Measurements from ENCODE around the gene CNPPD1. TPM values are rescaled to one million over a fixed set of nuclear protein-coding genes. Genes with fewer than 3 reads are reported as not detected.
A peak's percentile ranks its signal among the peaks of the same experiment; 100 is the strongest.

Gene CNPPD1
- total and polyA plus RNA-seq, 4 donors = 16.5 to 39.8 (median 21.6) TPM

DNA sequence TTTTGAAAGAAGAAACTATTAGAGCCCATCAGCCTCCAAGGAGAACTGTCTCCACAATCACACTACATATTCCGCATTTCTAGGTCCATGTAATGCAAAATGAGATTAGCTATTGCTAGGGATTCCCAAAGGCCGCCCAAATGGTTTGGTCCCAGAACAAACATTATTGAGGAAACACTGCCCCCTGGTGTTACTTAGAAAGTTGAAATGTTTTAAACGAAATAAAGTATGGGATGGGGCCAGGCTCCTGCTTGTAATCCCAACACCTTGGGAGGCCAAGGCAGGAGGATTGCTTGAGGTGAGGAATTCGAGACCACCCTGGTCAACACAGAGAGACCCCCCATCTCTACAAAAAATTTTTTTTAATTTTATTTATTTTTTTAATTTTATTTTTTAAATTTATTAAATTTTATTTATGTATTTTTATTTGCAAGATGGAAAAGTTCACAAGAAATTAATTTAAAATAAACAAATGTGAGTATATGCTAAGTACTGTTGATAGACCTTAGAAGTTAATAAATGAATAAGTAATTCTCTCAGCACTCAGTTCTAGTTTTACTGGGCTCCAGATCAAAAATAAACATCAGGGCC, 21.6 kb downstream of the CNPPD1 start:
- Histone ChIP-seq H3K9me3 (ENCODE audit: control insufficient read depth in 4 of 4, low read length in 3 of 4) (no peaks in the 10 kb centered on the region), H3K4me3 (ENCODE audit: low read depth in 1 of 3, low read length in 3 of 3) (no peak overlapping the region), H3K9ac (ENCODE audit: low read depth in 1 of 2, low read length in 2 of 2) (no peak overlapping the region), H3K4me1 (ENCODE audit: control insufficient read depth in 4 of 4, insufficient read depth in 4 of 4, low read length in 3 of 4) (peaks cover 2 to 11% (median 9%) of the 10 kb centered on the region in 4 donors), H3K27me3 (ENCODE audit: control insufficient read depth in 4 of 4, insufficient read depth in 4 of 4, low read length in 3 of 4) (no peaks in the 10 kb centered on the region), H3K27ac (ENCODE audit: low read depth in 1 of 2, low read length in 2 of 2) (no peak overlapping the region), H3K36me3 (ENCODE audit: control insufficient read depth in 4 of 4, insufficient read depth in 3 of 4, low read depth in 1 of 4, low read length in 3 of 4) (peaks cover 5 to 19% (median 11%) of the 10 kb centered on the region in 4 donors)
- 4% methylated on average over 4 of the region's 4 CpGs for WGBS
- no peak for DNase-seq (ENCODE audit: low spot score)
- TF ChIP-seq RAD21 (IDR thresholded peaks at IDR 0.05) (peak; percentile 90 to 93), GABPA (IDR thresholded peaks at IDR 0.05 in 1 of 2, conservative IDR thresholded peaks at IDR 0.05 in 1 of 2) (no peak), RXRA (IDR thresholded peaks at IDR 0.05) (no peak)
- TF ChIP-seq, protein P1, sequence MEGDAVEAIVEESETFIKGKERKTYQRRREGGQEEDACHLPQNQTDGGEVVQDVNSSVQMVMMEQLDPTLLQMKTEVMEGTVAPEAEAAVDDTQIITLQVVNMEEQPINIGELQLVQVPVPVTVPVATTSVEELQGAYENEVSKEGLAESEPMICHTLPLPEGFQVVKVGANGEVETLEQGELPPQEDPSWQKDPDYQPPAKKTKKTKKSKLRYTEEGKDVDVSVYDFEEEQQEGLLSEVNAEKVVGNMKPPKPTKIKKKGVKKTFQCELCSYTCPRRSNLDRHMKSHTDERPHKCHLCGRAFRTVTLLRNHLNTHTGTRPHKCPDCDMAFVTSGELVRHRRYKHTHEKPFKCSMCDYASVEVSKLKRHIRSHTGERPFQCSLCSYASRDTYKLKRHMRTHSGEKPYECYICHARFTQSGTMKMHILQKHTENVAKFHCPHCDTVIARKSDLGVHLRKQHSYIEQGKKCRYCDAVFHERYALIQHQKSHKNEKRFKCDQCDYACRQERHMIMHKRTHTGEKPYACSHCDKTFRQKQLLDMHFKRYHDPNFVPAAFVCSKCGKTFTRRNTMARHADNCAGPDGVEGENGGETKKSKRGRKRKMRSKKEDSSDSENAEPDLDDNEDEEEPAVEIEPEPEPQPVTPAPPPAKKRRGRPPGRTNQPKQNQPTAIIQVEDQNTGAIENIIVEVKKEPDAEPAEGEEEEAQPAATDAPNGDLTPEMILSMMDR (IDR thresholded peaks at IDR 0.05; ENCODE audit: low read depth, low read length, missing input control) = peak; percentile 67

DNA sequence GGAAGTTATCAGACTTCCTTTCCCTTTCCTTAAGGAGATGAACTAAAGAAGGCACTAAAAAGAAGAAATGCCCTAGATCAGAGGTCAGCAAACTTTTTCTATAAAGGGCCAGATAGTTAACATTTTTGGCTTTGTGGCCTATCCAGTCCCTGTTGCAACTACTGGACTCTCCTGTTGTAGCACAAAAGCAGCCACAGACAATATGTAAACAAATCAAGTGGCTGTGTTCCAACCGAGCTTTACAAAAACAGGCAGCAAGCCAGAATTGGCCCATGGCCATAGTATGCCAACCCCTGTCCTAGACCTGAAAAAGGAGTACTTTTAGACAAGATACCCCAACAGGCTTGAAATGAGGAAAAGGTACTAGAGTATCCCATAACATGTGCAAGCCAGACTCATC, 27.1 kb downstream of the CNPPD1 start:
- Histone ChIP-seq H3K4me3 (ENCODE audit: low read depth in 1 of 3, low read length in 3 of 3) (no peak overlapping the region), H3K9ac (ENCODE audit: low read depth in 1 of 2, low read length in 2 of 2) (no peak overlapping the region), H3K27me3 (ENCODE audit: control insufficient read depth in 4 of 4, insufficient read depth in 4 of 4, low read length in 3 of 4) (no peaks in the 10 kb centered on the region), H3K36me3 (ENCODE audit: control insufficient read depth in 4 of 4, insufficient read depth in 3 of 4, low read depth in 1 of 4, low read length in 3 of 4) (peaks cover 1 to 13% (median 6%) of the 10 kb centered on the region in 4 donors), H3K4me1 (ENCODE audit: control insufficient read depth in 4 of 4, insufficient read depth in 4 of 4, low read length in 3 of 4) (peaks cover 0 to 13% (median 11%) of the 10 kb centered on the region in 4 donors), H3K27ac (ENCODE audit: low read depth in 1 of 2, low read length in 2 of 2) (no peak overlapping the region), H3K9me3 (ENCODE audit: control insufficient read depth in 4 of 4, low read length in 3 of 4) (no peaks in the 10 kb centered on the region)
- TF ChIP-seq FOXA2 (IDR thresholded peaks at IDR 0.05) = peak; percentile 72
- TF ChIP-seq NR2F2 (IDR thresholded peaks at IDR 0.05) = peak; percentile 63
- TF ChIP-seq RXRA (IDR thresholded peaks at IDR 0.05) = peak; percentile 71 to 82
- TF ChIP-seq, protein P1 (IDR thresholded peaks at IDR 0.05; ENCODE audit: low read depth, low read length, missing input control) = no peak
- TF ChIP-seq, protein P2, sequence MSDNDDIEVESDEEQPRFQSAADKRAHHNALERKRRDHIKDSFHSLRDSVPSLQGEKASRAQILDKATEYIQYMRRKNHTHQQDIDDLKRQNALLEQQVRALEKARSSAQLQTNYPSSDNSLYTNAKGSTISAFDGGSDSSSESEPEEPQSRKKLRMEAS (IDR thresholded peaks at IDR 0.05) = peak; percentile 30
- TF ChIP-seq TAF1 (conservative IDR thresholded peaks at IDR 0.05) = no peak
- TF ChIP-seq SP1 (IDR thresholded peaks at IDR 0.05) = peak; percentile 72
- TF ChIP-seq FOXA1 (IDR thresholded peaks at IDR 0.05) = peak; percentile 35
- peak in 1 of 2 donors; percentile 34 for TF ChIP-seq JUND (IDR thresholded peaks at IDR 0.05)
- no peak for TF ChIP-seq GABPA (IDR thresholded peaks at IDR 0.05 in 1 of 2, conservative IDR thresholded peaks at IDR 0.05 in 1 of 2)
- TF ChIP-seq, protein P3, sequence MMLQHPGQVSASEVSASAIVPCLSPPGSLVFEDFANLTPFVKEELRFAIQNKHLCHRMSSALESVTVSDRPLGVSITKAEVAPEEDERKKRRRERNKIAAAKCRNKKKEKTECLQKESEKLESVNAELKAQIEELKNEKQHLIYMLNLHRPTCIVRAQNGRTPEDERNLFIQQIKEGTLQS (IDR thresholded peaks at IDR 0.05) = peak; percentile 27
- TF ChIP-seq HNF4A (conservative IDR thresholded peaks at IDR 0.05) = peak; percentile 78 to 87
- TF ChIP-seq EGR1 (IDR thresholded peaks at IDR 0.05; ENCODE audit: low read depth in 2 of 2) = no peak
- TF ChIP-seq, protein P4, sequence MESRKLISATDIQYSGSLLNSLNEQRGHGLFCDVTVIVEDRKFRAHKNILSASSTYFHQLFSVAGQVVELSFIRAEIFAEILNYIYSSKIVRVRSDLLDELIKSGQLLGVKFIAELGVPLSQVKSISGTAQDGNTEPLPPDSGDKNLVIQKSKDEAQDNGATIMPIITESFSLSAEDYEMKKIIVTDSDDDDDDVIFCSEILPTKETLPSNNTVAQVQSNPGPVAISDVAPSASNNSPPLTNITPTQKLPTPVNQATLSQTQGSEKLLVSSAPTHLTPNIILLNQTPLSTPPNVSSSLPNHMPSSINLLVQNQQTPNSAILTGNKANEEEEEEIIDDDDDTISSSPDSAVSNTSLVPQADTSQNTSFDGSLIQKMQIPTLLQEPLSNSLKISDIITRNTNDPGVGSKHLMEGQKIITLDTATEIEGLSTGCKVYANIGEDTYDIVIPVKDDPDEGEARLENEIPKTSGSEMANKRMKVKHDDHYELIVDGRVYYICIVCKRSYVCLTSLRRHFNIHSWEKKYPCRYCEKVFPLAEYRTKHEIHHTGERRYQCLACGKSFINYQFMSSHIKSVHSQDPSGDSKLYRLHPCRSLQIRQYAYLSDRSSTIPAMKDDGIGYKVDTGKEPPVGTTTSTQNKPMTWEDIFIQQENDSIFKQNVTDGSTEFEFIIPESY (IDR thresholded peaks at IDR 0.05) = peak; percentile 46
- no peak for TF ChIP-seq HNF4G (IDR thresholded peaks at IDR 0.05)
- TF ChIP-seq, protein P5, sequence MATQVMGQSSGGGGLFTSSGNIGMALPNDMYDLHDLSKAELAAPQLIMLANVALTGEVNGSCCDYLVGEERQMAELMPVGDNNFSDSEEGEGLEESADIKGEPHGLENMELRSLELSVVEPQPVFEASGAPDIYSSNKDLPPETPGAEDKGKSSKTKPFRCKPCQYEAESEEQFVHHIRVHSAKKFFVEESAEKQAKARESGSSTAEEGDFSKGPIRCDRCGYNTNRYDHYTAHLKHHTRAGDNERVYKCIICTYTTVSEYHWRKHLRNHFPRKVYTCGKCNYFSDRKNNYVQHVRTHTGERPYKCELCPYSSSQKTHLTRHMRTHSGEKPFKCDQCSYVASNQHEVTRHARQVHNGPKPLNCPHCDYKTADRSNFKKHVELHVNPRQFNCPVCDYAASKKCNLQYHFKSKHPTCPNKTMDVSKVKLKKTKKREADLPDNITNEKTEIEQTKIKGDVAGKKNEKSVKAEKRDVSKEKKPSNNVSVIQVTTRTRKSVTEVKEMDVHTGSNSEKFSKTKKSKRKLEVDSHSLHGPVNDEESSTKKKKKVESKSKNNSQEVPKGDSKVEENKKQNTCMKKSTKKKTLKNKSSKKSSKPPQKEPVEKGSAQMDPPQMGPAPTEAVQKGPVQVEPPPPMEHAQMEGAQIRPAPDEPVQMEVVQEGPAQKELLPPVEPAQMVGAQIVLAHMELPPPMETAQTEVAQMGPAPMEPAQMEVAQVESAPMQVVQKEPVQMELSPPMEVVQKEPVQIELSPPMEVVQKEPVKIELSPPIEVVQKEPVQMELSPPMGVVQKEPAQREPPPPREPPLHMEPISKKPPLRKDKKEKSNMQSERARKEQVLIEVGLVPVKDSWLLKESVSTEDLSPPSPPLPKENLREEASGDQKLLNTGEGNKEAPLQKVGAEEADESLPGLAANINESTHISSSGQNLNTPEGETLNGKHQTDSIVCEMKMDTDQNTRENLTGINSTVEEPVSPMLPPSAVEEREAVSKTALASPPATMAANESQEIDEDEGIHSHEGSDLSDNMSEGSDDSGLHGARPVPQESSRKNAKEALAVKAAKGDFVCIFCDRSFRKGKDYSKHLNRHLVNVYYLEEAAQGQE (IDR thresholded peaks at IDR 0.05) = peak; percentile 31
- no peak for TF ChIP-seq YY1 (IDR thresholded peaks at IDR 0.05)
- peak; percentile 52 to 65 for TF ChIP-seq RAD21 (IDR thresholded peaks at IDR 0.05)
- 15% methylated on average over 1 of the region's 1 CpG for WGBS
- DNase-seq (ENCODE audit: low spot score) = no peak

All from liver (tissue), 9 donors.